ENCODE results near the gene CEP104. TPM values are rescaled to one million over a fixed set of nuclear protein-coding genes. Genes with fewer than 3 reads are reported as not detected.
"Not testable (repeated sequence)": the region's sequence is repeated elsewhere in the genome, so short reads cannot be mapped to it uniquely, and the experiment has no call there.

The CEP104 gene
- total and polyA plus RNA-seq, 2 experiments from 2014 or later = 12.7 to 22.6 TPM

- H3K27me3 ChIP-seq = no peaks in the 10 kb centered on the region
Measured at GRCh38 chr1:3809680-3810079, 47.3 kb downstream of the CEP104 start.

GRCh38 chr1:3807769-3808168 is 49.2 kb downstream of the CEP104 start:
- DNase-seq (ENCODE audit: low spot score) = no peak
- Histone ChIP-seq H3K36me3 (replicated peaks; ENCODE audit: insufficient read depth, low read depth) (no peaks in the 10 kb centered on the region), H3K79me2 (no peaks in the 10 kb centered on the region), H3K27me3 (no peaks in the 10 kb centered on the region), H3K4me1 (ENCODE audit: insufficient read depth) (no peaks in the 10 kb centered on the region), H3K9me3 (ENCODE audit: low read depth) (no peaks in the 10 kb centered on the region), H3K27ac (no peak overlapping the region), H2AFZ (no peak overlapping the region), H3K4me2 (no peak overlapping the region), H3K4me3 (no peak overlapping the region), H4K20me1 (ENCODE audit: insufficient read depth, poor library complexity, severe bottlenecking) (no peaks in the 10 kb centered on the region), H3K9me2 (replicated peaks; ENCODE audit: insufficient read depth) (no peaks in the 10 kb centered on the region)
- no peak for TF ChIP-seq CTCF (IDR thresholded peaks at IDR 0.05; ENCODE audit: poor library complexity)
- TF ChIP-seq EZH2phosphoT487 (IDR thresholded peaks at IDR 0.05; ENCODE audit: low read depth, severe bottlenecking, unreplicated experiment) = no peak
- TF ChIP-seq EZH2 (IDR thresholded peaks at IDR 0.05; ENCODE audit: borderline replicate concordance) = no peak
- 61% methylated on average over 5 of the region's 5 CpGs for WGBS (ENCODE audit: low lambda C conversion rate, missing lambda C conversion rate)

More at GRCh38 chr1:3809680-3810079, 47.3 kb downstream of the CEP104 start:
- 72% methylated on average over 7 of the region's 7 CpGs for WGBS (ENCODE audit: low lambda C conversion rate, missing lambda C conversion rate)
- no peaks in the 10 kb centered on the region for H3K4me1 ChIP-seq (ENCODE audit: insufficient read depth)
- no peak for TF ChIP-seq EZH2 (IDR thresholded peaks at IDR 0.05; ENCODE audit: borderline replicate concordance)
- no peak for TF ChIP-seq EZH2phosphoT487 (IDR thresholded peaks at IDR 0.05; ENCODE audit: low read depth, severe bottlenecking, unreplicated experiment)
- no peak for TF ChIP-seq CTCF (IDR thresholded peaks at IDR 0.05; ENCODE audit: poor library complexity)
- H3K79me2 ChIP-seq = no peaks in the 10 kb centered on the region
- H3K9me2 ChIP-seq (replicated peaks; ENCODE audit: insufficient read depth) = no peaks in the 10 kb centered on the region
- DNase-seq (ENCODE audit: low spot score) = no peak
- no peaks in the 10 kb centered on the region for H3K9me3 ChIP-seq (ENCODE audit: low read depth)
- no peak overlapping the region for H3K4me2 ChIP-seq
- H4K20me1 ChIP-seq (ENCODE audit: insufficient read depth, poor library complexity, severe bottlenecking) = no peaks in the 10 kb centered on the region
- no peak overlapping the region for H3K4me3 ChIP-seq
- H3K36me3 ChIP-seq (replicated peaks; ENCODE audit: insufficient read depth, low read depth) = no peaks in the 10 kb centered on the region
- H3K27ac ChIP-seq = no peak overlapping the region
- no peak overlapping the region for H2AFZ ChIP-seq

GRCh38 chr1:3805038-3805437 is 52.0 kb downstream of the CEP104 start:
- Histone ChIP-seq H3K9me2 (replicated peaks; ENCODE audit: insufficient read depth) (no peaks in the 10 kb centered on the region), H3K27me3 (no peaks in the 10 kb centered on the region), H3K27ac (no peak overlapping the region), H4K20me1 (ENCODE audit: insufficient read depth, poor library complexity, severe bottlenecking) (no peaks in the 10 kb centered on the region), H3K79me2 (no peaks in the 10 kb centered on the region), H3K4me1 (ENCODE audit: insufficient read depth) (no peaks in the 10 kb centered on the region), H2AFZ (no peak overlapping the region), H3K9me3 (ENCODE audit: low read depth) (no peaks in the 10 kb centered on the region), H3K36me3 (replicated peaks; ENCODE audit: insufficient read depth, low read depth) (no peaks in the 10 kb centered on the region), H3K4me2 (no peak overlapping the region), H3K4me3 (no peak overlapping the region)
- WGBS (ENCODE audit: low lambda C conversion rate, missing lambda C conversion rate) = 88% methylated on average over 11 of the region's 11 CpGs
- no peak for DNase-seq (ENCODE audit: low spot score)
- TF ChIP-seq EZH2 (IDR thresholded peaks at IDR 0.05; ENCODE audit: borderline replicate concordance) (no peak), CTCF (IDR thresholded peaks at IDR 0.05; ENCODE audit: poor library complexity) (no peak), EZH2phosphoT487 (IDR thresholded peaks at IDR 0.05; ENCODE audit: low read depth, severe bottlenecking, unreplicated experiment) (no peak)

GRCh38 chr1:3804627-3804944 is 52.4 kb downstream of the CEP104 start:
- not testable (repeated sequence) for H3K27ac ChIP-seq; H3K27me3 ChIP-seq; DNase-seq (ENCODE audit: low spot score); H3K36me3 ChIP-seq (replicated peaks; ENCODE audit: insufficient read depth, low read depth); H4K20me1 ChIP-seq (ENCODE audit: insufficient read depth, poor library complexity, severe bottlenecking); H3K9me3 ChIP-seq (ENCODE audit: low read depth); H3K4me2 ChIP-seq; H3K79me2 ChIP-seq; H3K4me3 ChIP-seq; H3K9me2 ChIP-seq (replicated peaks; ENCODE audit: insufficient read depth); H3K4me1 ChIP-seq (ENCODE audit: insufficient read depth); H2AFZ ChIP-seq
- 83% methylated on average over 7 of the region's 7 CpGs for WGBS (ENCODE audit: low lambda C conversion rate, missing lambda C conversion rate)
